ENCODE measurements around the gene ZNF135. TPM values are rescaled to one million over a fixed set of nuclear protein-coding genes. Genes with fewer than 3 reads are reported as not detected.

ZNF135 gene
- total and polyA plus RNA-seq, 2 donors (not counting 3 experiments of a cell fraction or from before 2014, with no cell fraction given) = 1.2 to 1.5 TPM

GRCh38 chr19:58060231-58060630 lies 1.1 kb downstream of the ZNF135 start:
- H3K36me3 ChIP-seq (ENCODE audit: control insufficient read depth in 2 of 2, extremely low read depth in 1 of 2, insufficient read depth in 2 of 2, low read length in 2 of 2) = no peaks in the 10 kb centered on the region
- no TSS peak for BruUV-seq (replicated peaks)
- CTCF ChIA-PET = no interaction called here
- H3K27me3 ChIP-seq (ENCODE audit: control insufficient read depth in 2 of 2, insufficient read depth in 2 of 2, low read length in 2 of 2) = no peaks in the 10 kb centered on the region
- H3K9me3 ChIP-seq (replicated peaks; ENCODE audit: control insufficient read depth, insufficient read depth, low read length) = no peaks in the 10 kb centered on the region
- dilution Hi-C loops (cut with MboI; ENCODE audit: extremely low pct_ligation_motif_present, low sequenced_read_pairs) = no loop called here
- H3K4me3 ChIP-seq (replicated peaks in 1 of 3; ENCODE audit: insufficient read depth in 1 of 3, low read depth in 1 of 3, low read length in 3 of 3) = no peak overlapping the region
- H3K9me1 ChIP-seq (replicated peaks; ENCODE audit: control insufficient read depth, extremely low read depth, insufficient read depth, low read length) = no peaks in the 10 kb centered on the region
- H4K20me1 ChIP-seq (replicated peaks; ENCODE audit: control insufficient read depth, extremely low read depth, insufficient read depth, low read length) = no peaks in the 10 kb centered on the region
- TF ChIP-seq CTCF (IDR thresholded peaks at IDR 0.05; ENCODE audit: extremely low read depth in 1 of 2, insufficient read depth in 1 of 2, low read depth in 1 of 2, low read length in 2 of 2) = no peak
- TF ChIP-seq POLR2A (IDR thresholded peaks at IDR 0.05; ENCODE audit: low read depth, low read length) = no peak
- FAIRE-seq (no peak), DNase-seq (ENCODE audit: low read depth, low spot score) (no peak)
- POLR2A ChIA-PET = no interaction called here
- no peaks in the 10 kb centered on the region for H3K4me1 ChIP-seq (ENCODE audit: control insufficient read depth, extremely low read depth, insufficient read depth, low read length)
- intact Hi-C loops (cut with micrococcal nuclease) = no loop called here
- H3K79me2 ChIP-seq (ENCODE audit: control insufficient read depth, insufficient read depth, low read length) = no peaks in the 10 kb centered on the region
- no peak overlapping the region for H3K9ac ChIP-seq (replicated peaks; ENCODE audit: extremely low read depth, insufficient read depth, low read length)
- H2AFZ ChIP-seq (ENCODE audit: low read depth, low read length) = no peak overlapping the region
- H3K27ac ChIP-seq (ENCODE audit: insufficient read depth, low read depth, low read length) = no peak overlapping the region
- H3K4me2 ChIP-seq (ENCODE audit: insufficient read depth, low read length) = no peak overlapping the region

GRCh38 chr19:58063712-58064111 lies 4.6 kb downstream of the ZNF135 start:
- Histone ChIP-seq H3K9me1 (replicated peaks; ENCODE audit: control insufficient read depth, extremely low read depth, insufficient read depth, low read length) (no peaks in the 10 kb centered on the region), H3K9me3 (replicated peaks; ENCODE audit: control insufficient read depth, insufficient read depth, low read length) (peaks cover 9% of the 10 kb centered on the region), H3K4me3 (replicated peaks in 1 of 3; ENCODE audit: insufficient read depth in 1 of 3, low read depth in 1 of 3, low read length in 3 of 3) (no peak overlapping the region), H4K20me1 (replicated peaks; ENCODE audit: control insufficient read depth, extremely low read depth, insufficient read depth, low read length) (no peaks in the 10 kb centered on the region), H3K27ac (ENCODE audit: insufficient read depth, low read depth, low read length) (no peak overlapping the region), H3K4me1 (ENCODE audit: control insufficient read depth, extremely low read depth, insufficient read depth, low read length) (no peaks in the 10 kb centered on the region), H2AFZ (ENCODE audit: low read depth, low read length) (no peak overlapping the region), H3K27me3 (ENCODE audit: control insufficient read depth in 2 of 2, insufficient read depth in 2 of 2, low read length in 2 of 2) (no peaks in the 10 kb centered on the region), H3K4me2 (ENCODE audit: insufficient read depth, low read length) (no peak overlapping the region), H3K79me2 (ENCODE audit: control insufficient read depth, insufficient read depth, low read length) (no peaks in the 10 kb centered on the region), H3K9ac (replicated peaks; ENCODE audit: extremely low read depth, insufficient read depth, low read length) (no peak overlapping the region), H3K36me3 (ENCODE audit: control insufficient read depth in 2 of 2, extremely low read depth in 1 of 2, insufficient read depth in 2 of 2, low read length in 2 of 2) (no peaks in the 10 kb centered on the region)
- dilution Hi-C loops (cut with MboI; ENCODE audit: extremely low pct_ligation_motif_present, low sequenced_read_pairs) = no loop called here
- ChIA-PET POLR2A (no interaction called here), CTCF (no interaction called here)
- no TSS peak for BruUV-seq (replicated peaks)
- TF ChIP-seq GATA2 (IDR thresholded peaks at IDR 0.05; ENCODE audit: insufficient read depth, insufficient read length, low read depth, low read length) = no peak
- TF ChIP-seq CTCF (IDR thresholded peaks at IDR 0.05; ENCODE audit: extremely low read depth in 1 of 2, insufficient read depth in 1 of 2, low read depth in 1 of 2, low read length in 2 of 2) = no peak
- no peak for TF ChIP-seq POLR2AphosphoS5 (IDR thresholded peaks at IDR 0.05; ENCODE audit: insufficient read depth, low read depth, low read length)
- intact Hi-C loops (cut with micrococcal nuclease) = no loop called here
- DNase-seq (ENCODE audit: low read depth, low spot score) (no peak), FAIRE-seq (no peak)
